GM18951 (cell line): Measurements from ENCODE around the gene MCFD2.

Experiments used
- POLR2A ChIP-seq: IDR thresholded peaks from 4 replicates; pipeline ENCODE4 v1.6.1; 2011; ENCODE audit warnings: mild to moderate bottlenecking; ENCODE audit not compliant: insufficient read length, insufficient read depth; ENCODE audit errors: extremely low read depth
- in situ Hi-C: fragments of 300-500 bp; cut with MboI; formaldehyde crosslinking; loops from one replicate; pipeline ENCODE4 v1.12.0; 2022; ENCODE audit warnings: low sequenced_read_pairs, mixed read lengths, inconsistent platforms; ENCODE audit not compliant: unreplicated experiment

MCFD2 gene

GRCh38 chr2:46902465-46902864 is 13.1 kb downstream of the MCFD2 start:
- in situ Hi-C loops = no loop called here
- TF ChIP-seq POLR2A = no peak

GRCh38 chr2:46901611-46902010 is 14.0 kb downstream of the MCFD2 start:
- in situ Hi-C loops = no loop called here
- TF ChIP-seq POLR2A = no peak

GRCh38 chr2:46900381-46900780 is 15.2 kb downstream of the MCFD2 start:
- TF ChIP-seq POLR2A = no peak
- in situ Hi-C loops = no loop called here

- no peak for TF ChIP-seq POLR2A
- in situ Hi-C loops = no loop called here
Observed at GRCh38 chr2:46899053-46899452, 16.6 kb downstream of the MCFD2 start.

- TF ChIP-seq POLR2A = no peak
- in situ Hi-C loops = no loop called here
Observed at GRCh38 chr2:46898024-46898423, 17.6 kb downstream of the MCFD2 start.

- in situ Hi-C loops = no loop called here
Observed at GRCh38 chr2:46893269-46893939, 22.2 kb downstream of the MCFD2 start.

GRCh38 chr2:46891956-46892553 is 23.6 kb downstream of the MCFD2 start:
- TF ChIP-seq POLR2A = no peak

More at GRCh38 chr2:46893269-46893939, 22.2 kb downstream of the MCFD2 start:
- no peak for TF ChIP-seq POLR2A

GRCh38 chr2:46888421-46888952 is 27.1 kb downstream of the MCFD2 start:
- in situ Hi-C loops = no loop called here
- no peak for TF ChIP-seq POLR2A

More at GRCh38 chr2:46891956-46892553, 23.6 kb downstream of the MCFD2 start:
- in situ Hi-C loops = no loop called here

GRCh38 chr2:46887028-46887885 is 28.3 kb downstream of the MCFD2 start:
- TF ChIP-seq POLR2A = no peak
- in situ Hi-C loops = no loop called here

- no peak for TF ChIP-seq POLR2A
- in situ Hi-C loops = no loop called here
Observed at GRCh38 chr2:46886268-46887027, 29.2 kb downstream of the MCFD2 start.

- TF ChIP-seq POLR2A = no peak
- in situ Hi-C loops = no loop called here
Observed at GRCh38 chr2:46885376-46885775, 30.2 kb downstream of the MCFD2 start.

GRCh38 chr2:46879511-46879910 is 36.1 kb downstream of the MCFD2 start:
- TF ChIP-seq POLR2A = no peak

GRCh38 chr2:46878886-46879285 is 36.7 kb downstream of the MCFD2 start:
- no peak for TF ChIP-seq POLR2A
- in situ Hi-C loops = no loop called here

More at GRCh38 chr2:46879511-46879910, 36.1 kb downstream of the MCFD2 start:
- in situ Hi-C loops = no loop called here
